ENCODE results near the gene THSD4.

The THSD4 gene

GRCh38 chr15:71290002-71290401, 174.7 kb downstream of the THSD4 start:
- no peak for TF ChIP-seq CTCF (conservative IDR thresholded peaks at IDR 0.05)
- no peak overlapping the region for H3K27ac ChIP-seq

- TF ChIP-seq CTCF (conservative IDR thresholded peaks at IDR 0.05) = no peak
- no peak overlapping the region for H3K27ac ChIP-seq
These were observed 175.8 kb downstream of the THSD4 start for GRCh38 chr15:71290881-71291635.

- H3K27ac ChIP-seq = no peak overlapping the region
- TF ChIP-seq CTCF (conservative IDR thresholded peaks at IDR 0.05) = no peak
These were observed 176.5 kb downstream of the THSD4 start for GRCh38 chr15:71291723-71292122.

- H3K27ac ChIP-seq = no peak overlapping the region
- TF ChIP-seq CTCF (conservative IDR thresholded peaks at IDR 0.05) = no peak
These were observed 178.5 kb downstream of the THSD4 start for GRCh38 chr15:71293723-71294122.

- no peak for TF ChIP-seq CTCF (conservative IDR thresholded peaks at IDR 0.05)
- no peak overlapping the region for H3K27ac ChIP-seq
These were observed 179.1 kb downstream of the THSD4 start for GRCh38 chr15:71294251-71294910.

- no peak for TF ChIP-seq CTCF (conservative IDR thresholded peaks at IDR 0.05)
- no peak overlapping the region for H3K27ac ChIP-seq
These were observed 179.8 kb downstream of the THSD4 start for GRCh38 chr15:71294911-71295602.

- H3K27ac ChIP-seq = peak overlapping the region; percentile 3; the same call in 1 of the 2 replicates
These were observed 180.5 kb downstream of the THSD4 start for GRCh38 chr15:71295603-71296314.

More at GRCh38 chr15:71295603-71296314, 180.5 kb downstream of the THSD4 start:
- no peak for TF ChIP-seq CTCF (conservative IDR thresholded peaks at IDR 0.05)

Data from VCaP (cell line).